ENCODE results near the gene BABAM1.
A peak's percentile ranks its signal among the peaks of the same experiment; 100 is the strongest.

BABAM1 gene

GRCh38 chr19:17237747-17238706, 29.2 kb upstream of the BABAM1 start:
- TF ChIP-seq ZFX (IDR thresholded peaks at IDR 0.05) (no peak), CTCF (conservative IDR thresholded peaks at IDR 0.05) (no peak)
- H3K27ac ChIP-seq = no peak overlapping the region

GRCh38 chr19:17240062-17240752, 27.0 kb upstream of the BABAM1 start:
- TF ChIP-seq CTCF (conservative IDR thresholded peaks at IDR 0.05) = no peak
- 0 out of 2 replicates have a peak, but pooled peaks have one; percentile 7 for TF ChIP-seq ZFX (IDR thresholded peaks at IDR 0.05)
- H3K27ac ChIP-seq = peak overlapping the region; percentile 62

DNA sequence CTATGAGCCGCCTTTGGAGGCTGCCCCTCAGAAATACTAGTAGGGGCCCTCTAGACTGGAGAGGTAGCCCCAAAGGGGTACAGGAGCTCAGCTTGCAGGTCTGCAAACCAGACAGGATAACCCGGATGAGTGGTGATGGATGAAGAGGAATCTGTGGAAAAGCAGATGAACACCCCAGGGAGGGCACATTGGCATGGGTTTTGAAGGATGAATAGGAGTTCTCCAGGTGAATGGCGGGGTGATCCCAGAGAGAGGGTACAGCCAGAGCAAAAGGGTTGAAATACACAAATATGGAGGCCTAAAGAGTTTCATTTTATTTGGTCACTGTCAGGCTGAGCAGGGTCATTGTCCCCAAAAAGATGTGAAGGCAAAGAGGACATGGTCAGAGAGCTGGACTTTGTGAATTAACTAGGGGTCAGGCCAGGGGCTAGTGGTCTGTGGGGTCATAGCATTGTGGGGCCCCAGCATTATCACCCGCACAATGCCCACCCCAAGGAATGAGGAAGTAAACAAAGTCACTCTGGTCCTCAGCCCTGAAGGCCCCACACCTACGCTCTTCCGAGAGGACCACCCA, 26.3 kb upstream of the BABAM1 start:
- H3K27ac ChIP-seq = peak overlapping the region; percentile 62

DNA sequence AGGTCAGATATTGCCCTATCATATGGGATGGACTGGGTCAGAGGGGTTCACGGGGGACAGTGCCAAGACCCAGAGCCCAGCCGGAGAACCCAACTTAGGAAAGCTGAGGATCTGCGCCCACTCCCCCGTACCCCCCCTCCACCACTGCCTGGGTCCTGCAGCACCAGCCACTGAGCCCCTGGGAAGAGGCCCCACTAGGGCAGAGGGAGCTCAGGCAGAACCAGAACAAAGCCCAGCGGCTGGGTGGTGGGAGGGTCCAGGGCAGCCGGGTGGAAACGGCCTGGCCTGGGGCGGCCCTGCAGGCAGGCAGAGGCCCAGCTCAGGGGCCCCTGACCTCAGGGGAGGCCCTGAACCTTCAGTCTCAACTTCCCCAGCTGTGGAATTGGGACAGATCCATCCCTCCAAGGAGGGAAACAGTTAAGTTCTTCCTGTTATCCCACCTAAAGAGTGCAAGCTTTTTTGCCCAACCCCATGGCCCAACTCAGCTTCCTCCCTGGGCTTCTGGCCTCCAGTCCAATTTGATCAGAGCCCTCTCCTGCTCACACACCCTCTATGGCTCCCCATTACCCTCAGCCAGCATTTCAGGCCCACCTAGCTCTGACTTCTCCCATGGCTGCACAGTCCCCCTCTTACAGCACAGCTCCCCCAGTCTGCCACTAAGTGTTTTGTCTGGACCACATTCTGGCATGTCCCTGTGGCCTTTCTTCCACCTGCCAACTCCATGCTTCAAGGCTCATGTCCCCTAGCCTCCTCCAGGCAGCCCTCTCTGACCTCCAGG, 24.6 kb upstream of the BABAM1 start:
- TF ChIP-seq CTCF (conservative IDR thresholded peaks at IDR 0.05) (no peak), ZFX (IDR thresholded peaks at IDR 0.05) (no peak)
- H3K27ac ChIP-seq = peak overlapping the region; percentile 98

More for the DNA sequence above, 26.3 kb upstream of the BABAM1 start:
- no peak for TF ChIP-seq CTCF (conservative IDR thresholded peaks at IDR 0.05)
- no peak for TF ChIP-seq ZFX (IDR thresholded peaks at IDR 0.05)

GRCh38 chr19:17243211-17243829, 23.9 kb upstream of the BABAM1 start:
- peak overlapping the region; percentile 98 for H3K27ac ChIP-seq
- no peak for TF ChIP-seq ZFX (IDR thresholded peaks at IDR 0.05)
- no peak for TF ChIP-seq CTCF (conservative IDR thresholded peaks at IDR 0.05)

DNA sequence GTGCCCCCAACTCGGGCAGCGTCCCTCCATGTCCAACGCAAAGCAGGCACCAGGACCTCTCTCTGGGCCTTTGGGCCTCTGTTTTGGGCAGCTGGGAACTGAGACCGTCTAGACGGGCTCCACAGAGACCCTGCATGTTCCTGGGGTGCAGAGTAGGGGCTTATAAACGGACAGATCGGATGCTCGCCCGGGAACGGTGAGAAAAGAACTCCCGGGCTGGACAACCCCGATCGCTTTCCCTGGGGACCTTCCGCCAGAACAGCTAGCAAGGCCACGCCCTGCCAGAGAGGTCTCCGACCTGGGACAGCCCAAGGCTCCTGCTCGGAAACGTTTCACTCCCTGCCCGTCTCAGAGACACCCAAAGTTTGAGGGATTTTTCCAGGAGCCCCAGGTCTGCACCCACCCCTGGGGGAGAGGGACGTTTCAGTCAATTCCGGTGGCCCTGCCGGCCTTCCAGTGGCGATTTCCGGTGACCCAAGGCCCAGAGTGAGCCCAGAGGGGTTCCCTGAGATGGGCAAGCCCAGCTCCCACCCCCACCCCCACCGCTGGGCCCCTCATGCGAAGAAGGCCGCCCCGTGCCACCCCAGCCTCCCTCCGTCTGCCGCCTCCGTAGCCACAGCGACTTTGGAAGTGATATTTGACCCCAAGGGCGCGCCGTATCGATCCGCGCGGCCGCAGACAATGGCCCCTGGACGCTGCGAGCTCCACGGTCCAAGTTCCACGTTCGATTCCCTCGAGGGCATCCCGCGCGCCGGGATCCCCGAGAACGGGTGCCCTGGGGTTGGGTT, 23.2 kb upstream of the BABAM1 start:
- no peak for TF ChIP-seq CTCF (conservative IDR thresholded peaks at IDR 0.05)
- peak overlapping the region; percentile 98 for H3K27ac ChIP-seq

Measured in C4-2B (cell line).